PC-3 (cell line): ENCODE measurements around the gene KRT79. TPM values are rescaled to one million over a fixed set of nuclear protein-coding genes. Genes with fewer than 3 reads are reported as not detected.

Experiments used
- ATAC-seq: fragments of 200-7000 bp; cut with Tn5 transposase; 2 replicates; pipeline ENCODE4 v1.9.1; 2020; ENCODE audit warnings: mild to moderate bottlenecking, moderate library complexity
- BruUV-seq: library from RNA; stranded (reverse); fragments of 400-500 nt; replicated peaks from 2 replicates; lab custom pipeline; 2021; lab: Mats Ljungman, UMichigan
- CTCF ChIA-PET: fragments of 300-600 bp; sonication (Branson Sonifier 250); formaldehyde crosslinking; loops from one replicate; lab custom pipeline; 2022; ENCODE audit warnings: antibody characterized with exemption; lab: Charles Lee
- POLR2A ChIA-PET: fragments of 300-600 bp; sonication (Branson Sonifier 250); formaldehyde crosslinking; loops from one replicate; lab custom pipeline; 2022; ENCODE audit warnings: antibody characterized with exemption; ENCODE audit not compliant: unreplicated experiment; lab: Charles Lee
- DNase-seq: peaks from one replicate; pipeline ENCODE4 v3.0.0-alpha.2; 2015
- H2AFZ ChIP-seq: fragments of 300-600 bp; sonication (generic); 2 replicates; pipeline ENCODE4 v1.6.0; 2016; ENCODE audit warnings: antibody characterized with exemption, low read length
- H3F3A ChIP-seq: fragments of 300-600 bp; sonication (generic); one replicate; pipeline ENCODE4 v1.6.0; 2017; ENCODE audit warnings: antibody characterized with exemption, low read length, control low read depth, mild to moderate bottlenecking; ENCODE audit not compliant: unreplicated experiment
- H3K27ac ChIP-seq: fragments of 300-600 bp; sonication (generic); 2 replicates; pipeline ENCODE4 v1.5.1; 2016; ENCODE audit warnings: mild to moderate bottlenecking, low read length
- H3K27me3 ChIP-seq: fragments of 300-600 bp; sonication (generic); 2 replicates; pipeline ENCODE4 v1.6.1; 2016; ENCODE audit warnings: low read length, mixed read lengths
- H3K36me3 ChIP-seq: fragments of 300-600 bp; sonication (generic); 2 replicates; pipeline ENCODE4 v1.6.1; 2016; ENCODE audit warnings: low read depth, mixed run types, low read length, mixed read lengths
- H3K4me1 ChIP-seq: fragments of 300-600 bp; sonication (generic); 2 replicates; pipeline ENCODE4 v1.5.1; 2016; ENCODE audit warnings: low read length; ENCODE audit not compliant: insufficient read depth
- H3K4me2 ChIP-seq: fragments of 300-600 bp; sonication (generic); 2 replicates; pipeline ENCODE4 v1.6.0; 2016; ENCODE audit warnings: low read length
- H3K4me3 ChIP-seq: fragments of 300-600 bp; sonication (generic); 2 replicates; pipeline ENCODE4 v1.5.1; 2016; ENCODE audit warnings: mild to moderate bottlenecking, low read length, mixed read lengths
- H3K79me2 ChIP-seq: fragments of 300-600 bp; sonication (generic); 2 replicates; pipeline ENCODE4 v1.6.1; 2017; ENCODE audit warnings: low read length, mixed read lengths
- H3K9ac ChIP-seq: fragments of 300-600 bp; sonication (generic); 2 replicates; pipeline ENCODE4 v1.6.0; 2016; ENCODE audit warnings: mild to moderate bottlenecking, low read length
- H3K9me2 ChIP-seq: fragments of 300-600 bp; sonication (generic); replicated peaks from 2 replicates; pipeline ENCODE4 v1.6.1; 2016; ENCODE audit warnings: mixed run types, low read length, mixed read lengths
- H3K9me3 ChIP-seq: fragments of 300-600 bp; sonication (generic); 2 replicates; pipeline ENCODE4 v1.6.1; 2016; ENCODE audit warnings: low read length, mixed read lengths
- H4K20me1 ChIP-seq: fragments of 300-600 bp; sonication (generic); 2 replicates; pipeline ENCODE4 v1.6.1; 2016; ENCODE audit warnings: low read length, mixed read lengths
- CTCF ChIP-seq: fragments of 300-600 bp; sonication (generic); conservative IDR thresholded peaks from 2 replicates; pipeline ENCODE4 v1.5.1; 2017; ENCODE audit warnings: antibody characterized with exemption, low read depth, mild to moderate bottlenecking, low read length
- EZH2 ChIP-seq: fragments of 300-600 bp; sonication (generic); IDR thresholded peaks from one replicate; pipeline ENCODE4 v1.6.1; 2017; ENCODE audit warnings: antibody characterized with exemption, mild to moderate bottlenecking, low read length; ENCODE audit not compliant: unreplicated experiment
- EZH2phosphoT487 ChIP-seq: fragments of 300-600 bp; sonication (generic); IDR thresholded peaks from 2 replicates; pipeline ENCODE4 v1.6.1; 2018; ENCODE audit warnings: mild to moderate bottlenecking, antibody characterized with exemption, low read length, borderline replicate concordance
- intact Hi-C: fragments of 100-400 bp; cut with micrococcal nuclease; formaldehyde crosslinking; loops from 2 replicates; pipeline ENCODE4 v1.9.0; 2023
- total RNA-seq: library from RNA; depleted of rRNA; stranded (reverse); fragments of >200 nt; gene quantifications from 2 replicates; pipeline ENCODE4 v1.2.3, GENCODE V29; 2014

KRT79 gene
- total RNA-seq, 1 experiment from 2014 or later: not detected

DNA sequence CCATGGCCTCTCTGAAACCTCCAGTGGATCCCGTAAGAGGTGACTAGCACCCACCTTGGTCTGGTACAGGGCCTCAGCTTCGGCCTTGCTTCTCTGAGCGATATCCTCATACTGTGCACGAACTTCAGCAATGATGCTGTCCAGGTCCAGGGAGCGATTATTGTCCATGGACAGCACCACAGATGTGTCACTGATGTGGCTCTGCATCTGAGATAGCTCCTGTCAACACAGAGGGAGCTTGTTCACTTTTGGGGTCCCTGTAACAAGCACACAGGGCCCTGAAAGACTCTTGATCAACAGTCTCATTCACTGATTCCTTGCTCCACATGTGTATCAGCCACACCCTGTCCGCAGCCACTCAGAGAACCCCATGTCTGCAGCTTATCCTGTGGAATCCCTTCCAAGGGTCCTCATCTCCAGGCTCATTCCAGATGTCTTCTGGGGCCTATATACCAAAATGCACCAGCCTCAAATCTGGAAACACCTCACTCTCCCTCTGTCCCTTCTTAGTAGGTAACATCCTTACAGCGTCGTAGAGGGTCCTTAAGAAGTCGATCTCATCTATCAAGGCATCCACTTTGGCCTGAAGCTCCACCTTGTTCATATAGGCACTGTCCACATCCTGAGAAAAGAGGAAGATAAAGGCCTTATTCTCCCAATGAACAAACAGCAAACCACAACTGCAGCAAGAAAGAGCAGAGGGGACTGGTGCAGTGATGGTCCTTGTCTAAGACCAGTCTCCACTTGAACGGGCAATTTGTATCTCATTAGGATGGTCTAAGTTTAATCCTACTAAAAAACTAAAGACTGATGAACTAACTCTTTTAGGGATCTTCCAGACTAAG, 41.7 kb downstream of the KRT79 start:
- Histone ChIP-seq H3K27me3 (no peaks in the 10 kb centered on the region), H3K79me2 (no peaks in the 10 kb centered on the region), H3F3A (no peaks in the 10 kb centered on the region), H3K36me3 (no peaks in the 10 kb centered on the region), H4K20me1 (no peaks in the 10 kb centered on the region), H3K9ac (no peak overlapping the region), H3K9me3 (no peaks in the 10 kb centered on the region), H3K4me1 (peaks cover 25% of the 10 kb centered on the region), H3K9me2 (no peaks in the 10 kb centered on the region), H2AFZ (no peak overlapping the region), H3K27ac (no peak overlapping the region), H3K4me2 (no peak overlapping the region), H3K4me3 (no peak overlapping the region)
- ChIA-PET CTCF (no interaction called here), POLR2A (interaction anchor here (0.6 kb wide), 1 partner anchor 83 kb away, joined by 5 read pairs; no protein-coding TSS in a partner anchor)
- no TSS peak for BruUV-seq
- no peak for DNase-seq
- TF ChIP-seq EZH2phosphoT487 (no peak), CTCF (no peak), EZH2 (no peak)
- intact Hi-C loops: no loop called here
- ATAC-seq: no peak

GRCh38 chr12:52791271-52792184, 42.6 kb downstream of the KRT79 start:
- H3K9me3 ChIP-seq: no peaks in the 10 kb centered on the region
- no peak overlapping the region for H3K9ac ChIP-seq
- ATAC-seq: no peak
- no peak overlapping the region for H3K27ac ChIP-seq
- no peaks in the 10 kb centered on the region for H3K27me3 ChIP-seq
- POLR2A ChIA-PET: interaction anchor here (0.6 kb wide), 1 partner anchor 84 kb away, joined by 5 read pairs; no protein-coding TSS in a partner anchor
- no peaks in the 10 kb centered on the region for H3K36me3 ChIP-seq
- CTCF ChIA-PET: no interaction called here
- no peak for TF ChIP-seq CTCF
- no peak for TF ChIP-seq EZH2
- TF ChIP-seq EZH2phosphoT487: no peak
- no peaks in the 10 kb centered on the region for H4K20me1 ChIP-seq
- no peaks in the 10 kb centered on the region for H3K79me2 ChIP-seq
- H3K4me1 ChIP-seq: peaks cover 16% of the 10 kb centered on the region
- H3K4me3 ChIP-seq: no peak overlapping the region
- H3K9me2 ChIP-seq: no peaks in the 10 kb centered on the region
- intact Hi-C loops: no loop called here
- no peak overlapping the region for H3K4me2 ChIP-seq
- no peaks in the 10 kb centered on the region for H3F3A ChIP-seq
- no peak for DNase-seq
- BruUV-seq: no TSS peak
- H2AFZ ChIP-seq: no peak overlapping the region
